WTC11 (cell line): Measurements from ENCODE around the gene ANO7. TPM values are rescaled to one million over a fixed set of nuclear protein-coding genes. Genes with fewer than 3 reads are reported as not detected.
A peak's percentile ranks its signal among the peaks of the same experiment; 100 is the strongest.

Source experiments
- ATAC-seq: fragments of 200-7000 bp; cut with Tn5 transposase; 2 replicates; pipeline ENCODE4 v1.10.0; 2021; ENCODE audit warnings: mild to moderate bottlenecking, moderate library complexity
- CTCF ChIA-PET: fragments of 300-600 bp; sonication (Branson Sonifier 250); formaldehyde crosslinking; loops from one replicate; lab custom pipeline; 2021; ENCODE audit warnings: antibody characterized with exemption; lab: Charles Lee
- POLR2A ChIA-PET: fragments of 350-600 bp; sonication (Branson Sonifier 250); formaldehyde crosslinking; loops from one replicate; lab custom pipeline; 2021; ENCODE audit warnings: antibody characterized with exemption; lab: Charles Lee
- DNase-seq: peaks from one replicate; pipeline ENCODE4 v3.0.0; 2021; ENCODE audit warnings: low spot score
- H3K27ac Mint-ChIP-seq: 2 replicates; pipeline ENCODE4 v1.8.0; 2021; ENCODE audit warnings: mixed read lengths
- H3K27me3 Mint-ChIP-seq: 2 replicates; pipeline ENCODE4 v1.8.0; 2021; ENCODE audit warnings: low read depth, mild to moderate bottlenecking, moderate library complexity, mixed read lengths
- H3K36me3 Mint-ChIP-seq: 2 replicates; pipeline ENCODE4 v1.8.0; 2021; ENCODE audit warnings: mixed read lengths
- H3K4me1 Mint-ChIP-seq: 2 replicates; pipeline ENCODE4 v1.8.0; 2022; ENCODE audit warnings: mixed read lengths
- H3K4me3 Mint-ChIP-seq: 2 replicates; pipeline ENCODE4 v1.8.0; 2021; ENCODE audit warnings: mild to moderate bottlenecking, moderate library complexity, mixed read lengths
- H3K9me3 Mint-ChIP-seq: 2 replicates; pipeline ENCODE4 v1.8.0; 2021; ENCODE audit warnings: mixed read lengths
- CBFB ChIP-seq: sonication (generic); formaldehyde crosslinking; IDR thresholded peaks from 2 replicates; pipeline ENCODE4 v1.8.1; 2022; ENCODE audit warnings: mild to moderate bottlenecking, low read depth, missing genetic modification reagents
- CREB1 ChIP-seq: sonication (generic); formaldehyde crosslinking; IDR thresholded peaks from 2 replicates; pipeline ENCODE4 v1.8.0; 2023; ENCODE audit warnings: mild to moderate bottlenecking, missing genetic modification reagents
- ETV6 ChIP-seq: sonication (generic); formaldehyde crosslinking; IDR thresholded peaks from 2 replicates; pipeline ENCODE4 v1.8.1; 2022; ENCODE audit warnings: mild to moderate bottlenecking, missing genetic modification reagents
- HMGA2 ChIP-seq: fragments of 250-450 bp; sonication (Bioruptor Pico); IDR thresholded peaks from 2 replicates; pipeline ENCODE4 v1.4.0; 2021; ENCODE audit warnings: mild to moderate bottlenecking, moderate library complexity
- JUN ChIP-seq: sonication (generic); formaldehyde crosslinking; IDR thresholded peaks from 2 replicates; pipeline ENCODE4 v1.8.0; 2023; ENCODE audit warnings: mild to moderate bottlenecking, missing genetic modification reagents
- MXD4 ChIP-seq: fragments of 250-450 bp; sonication (Bioruptor Pico); IDR thresholded peaks from 2 replicates; pipeline ENCODE4 v1.8.0; 2021; ENCODE audit warnings: mild to moderate bottlenecking, moderate library complexity, borderline replicate concordance
- MYBL2 ChIP-seq: sonication (generic); formaldehyde crosslinking; IDR thresholded peaks from 2 replicates; pipeline ENCODE4 v1.8.1; 2023; ENCODE audit warnings: mild to moderate bottlenecking, moderate library complexity, missing genetic modification reagents
- NFATC4 ChIP-seq: fragments of 250-450 bp; sonication (Bioruptor Pico); IDR thresholded peaks from 2 replicates; pipeline ENCODE4 v1.9.0; 2021; ENCODE audit warnings: mild to moderate bottlenecking
- NFE2L1 ChIP-seq: sonication (generic); formaldehyde crosslinking; IDR thresholded peaks from 2 replicates; pipeline ENCODE4 v1.8.1; 2023; ENCODE audit warnings: missing genetic modification reagents
- RELA ChIP-seq: sonication (generic); formaldehyde crosslinking; IDR thresholded peaks from 2 replicates; pipeline ENCODE4 v1.8.1; 2022; ENCODE audit warnings: missing genetic modification reagents, mild to moderate bottlenecking, borderline replicate concordance
- RORB ChIP-seq: fragments of 250-450 bp; sonication (Bioruptor Pico); IDR thresholded peaks from 2 replicates; pipeline ENCODE4 v1.9.0; 2021; ENCODE audit warnings: mild to moderate bottlenecking
- TEAD4 ChIP-seq: sonication (generic); formaldehyde crosslinking; IDR thresholded peaks from 2 replicates; pipeline ENCODE4 v1.8.0; 2022; ENCODE audit warnings: mild to moderate bottlenecking, missing genetic modification reagents
- ZBTB21 ChIP-seq: sonication (generic); formaldehyde crosslinking; IDR thresholded peaks from 2 replicates; pipeline ENCODE4 v1.8.1; 2023; ENCODE audit warnings: mild to moderate bottlenecking, missing genetic modification reagents, borderline replicate concordance
- ZNF219 ChIP-seq: sonication (generic); formaldehyde crosslinking; IDR thresholded peaks from 2 replicates; pipeline ENCODE4 v1.8.0; 2023; ENCODE audit warnings: missing genetic modification reagents, mild to moderate bottlenecking, borderline replicate concordance
- ZNF232 ChIP-seq: sonication (generic); formaldehyde crosslinking; IDR thresholded peaks from 2 replicates; pipeline ENCODE4 v1.8.0; 2022; ENCODE audit warnings: mild to moderate bottlenecking, missing genetic modification reagents
- ZNF423 ChIP-seq: fragments of 250-450 bp; sonication (Bioruptor Pico); IDR thresholded peaks from 2 replicates; pipeline ENCODE4 v2.1.2; 2022; ENCODE audit warnings: mild to moderate bottlenecking, moderate library complexity
- ZNF671 ChIP-seq: fragments of 250-450 bp; sonication (Bioruptor Pico); IDR thresholded peaks from 2 replicates; pipeline ENCODE4 v1.8.0; 2021; ENCODE audit warnings: mild to moderate bottlenecking
- total RNA-seq: library from RNA; stranded (reverse); gene quantifications from 3 replicates; pipeline ENCODE4 v1.2.3, GENCODE V29; 2021
- TF ChIP-seq, protein P1 (sequence below): sonication (generic); formaldehyde crosslinking; IDR thresholded peaks from 2 replicates; pipeline ENCODE4 v1.8.1; 2023; ENCODE audit warnings: mild to moderate bottlenecking, missing genetic modification reagents, moderate library complexity
- TF ChIP-seq, protein P2 (sequence below): sonication (generic); formaldehyde crosslinking; IDR thresholded peaks from 2 replicates; pipeline ENCODE4 v1.8.0; 2023; ENCODE audit warnings: missing genetic modification reagents, mild to moderate bottlenecking, borderline replicate concordance
- TF ChIP-seq, protein P3 (sequence below): sonication (generic); formaldehyde crosslinking; conservative IDR thresholded peaks from 2 replicates; pipeline ENCODE4 v1.8.1; 2023; ENCODE audit warnings: mild to moderate bottlenecking, low read depth, missing genetic modification reagents, moderate library complexity
- TF ChIP-seq, protein P4 (sequence below): sonication (generic); formaldehyde crosslinking; IDR thresholded peaks from 2 replicates; pipeline ENCODE4 v1.8.0; 2022; ENCODE audit warnings: mild to moderate bottlenecking, missing genetic modification reagents
- TF ChIP-seq, protein P5 (sequence below): fragments of 250-450 bp; sonication (Bioruptor Pico); IDR thresholded peaks from 2 replicates; pipeline ENCODE4 v1.9.0; 2021; ENCODE audit warnings: mild to moderate bottlenecking, borderline replicate concordance
- TF ChIP-seq, protein P6 (sequence below): sonication (generic); formaldehyde crosslinking; IDR thresholded peaks from 2 replicates; pipeline ENCODE4 v1.8.1; 2022; ENCODE audit warnings: missing genetic modification reagents, borderline replicate concordance

Gene ANO7
- total RNA-seq, 1 experiment from 2014 or later, result 8.0 TPM

DNA sequence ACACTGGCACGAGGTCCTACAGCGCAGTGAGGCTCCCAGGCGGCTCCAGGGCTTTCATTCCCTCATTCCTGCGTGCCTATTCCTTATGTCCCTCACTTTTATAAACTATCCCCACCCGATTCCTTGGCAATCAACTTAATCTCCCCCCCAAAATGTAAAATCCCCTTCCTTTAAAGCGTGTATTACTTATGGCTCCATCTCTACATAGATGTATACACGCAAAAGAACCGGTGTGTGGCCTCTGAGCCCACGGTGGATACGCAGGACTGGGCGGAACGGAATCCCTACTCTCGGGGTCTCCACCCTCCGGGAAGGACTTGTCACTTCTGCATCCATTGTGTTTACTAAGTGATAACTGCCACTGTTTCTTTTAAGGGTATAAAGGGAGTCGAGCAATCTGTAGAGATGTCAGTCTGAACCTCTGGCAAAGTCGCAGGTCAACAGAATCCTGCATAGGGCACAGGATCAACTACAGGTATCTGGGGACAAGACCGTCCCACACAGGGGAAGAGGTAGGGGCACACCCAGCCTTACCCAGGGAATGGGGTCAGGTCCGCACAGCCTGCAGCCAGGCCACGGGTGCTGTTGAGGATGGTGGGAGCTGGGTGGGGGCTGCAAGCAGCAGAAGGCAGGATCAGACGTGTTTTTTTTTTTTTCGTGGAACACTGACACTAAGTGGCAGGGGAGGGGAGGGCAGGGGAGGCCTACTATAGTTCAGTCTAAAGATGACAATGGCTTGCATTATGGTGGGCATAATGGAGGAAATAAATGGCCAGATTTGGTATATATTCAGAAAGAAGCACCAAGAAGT is 84.9 kb downstream of the ANO7 start (continued):
- no peak for TF ChIP-seq TEAD4 (CRISPR knock-in tag)
- no peak for TF ChIP-seq NFE2L1 (CRISPR knock-in tag)
- TF ChIP-seq ZNF423, result no peak

DNA sequence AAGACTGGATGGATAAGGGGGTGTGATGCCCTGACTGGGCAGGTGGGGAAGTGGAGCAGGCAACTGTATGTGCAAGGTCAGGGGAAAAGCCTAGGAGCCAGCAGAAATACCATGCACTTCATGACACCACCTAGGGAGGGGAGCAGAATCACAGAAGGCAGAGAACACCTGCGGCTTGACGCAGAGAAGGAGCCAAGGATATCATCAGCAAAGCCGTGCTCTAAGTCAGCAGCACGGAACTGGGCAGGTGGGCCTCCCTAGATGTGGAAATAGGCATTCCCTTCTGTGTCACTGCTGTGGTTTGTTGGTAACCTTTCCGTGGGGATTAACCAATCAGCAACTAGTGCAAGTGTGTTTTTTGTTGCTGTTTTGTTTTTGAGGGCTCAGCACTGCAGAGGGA is 85.7 kb downstream of the ANO7 start:
- Mint-ChIP-seq H3K36me3 (no peaks in the 10 kb centered on the region), H3K27me3 (no peaks in the 10 kb centered on the region), H3K4me3 (no peak overlapping the region), H3K4me1 (peaks cover 21% of the 10 kb centered on the region), H3K27ac (peak overlapping the region; percentile 38; the same call in 1 of the 2 replicates), H3K9me3 (peaks cover 13% of the 10 kb centered on the region; the same call in 1 of the 2 replicates)
- TF ChIP-seq CBFB (CRISPR knock-in tag), result no peak
- TF ChIP-seq, protein P1, sequence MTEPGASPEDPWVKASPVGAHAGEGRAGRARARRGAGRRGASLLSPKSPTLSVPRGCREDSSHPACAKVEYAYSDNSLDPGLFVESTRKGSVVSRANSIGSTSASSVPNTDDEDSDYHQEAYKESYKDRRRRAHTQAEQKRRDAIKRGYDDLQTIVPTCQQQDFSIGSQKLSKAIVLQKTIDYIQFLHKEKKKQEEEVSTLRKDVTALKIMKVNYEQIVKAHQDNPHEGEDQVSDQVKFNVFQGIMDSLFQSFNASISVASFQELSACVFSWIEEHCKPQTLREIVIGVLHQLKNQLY (CRISPR knock-in tag), result no peak
- no peak for TF ChIP-seq HMGA2 (CRISPR knock-in tag)
- no peak for TF ChIP-seq ZBTB21 (CRISPR knock-in tag)
- TF ChIP-seq MYBL2, result no peak
- TF ChIP-seq NFATC4 (CRISPR knock-in tag), result no peak
- TF ChIP-seq, protein P2, sequence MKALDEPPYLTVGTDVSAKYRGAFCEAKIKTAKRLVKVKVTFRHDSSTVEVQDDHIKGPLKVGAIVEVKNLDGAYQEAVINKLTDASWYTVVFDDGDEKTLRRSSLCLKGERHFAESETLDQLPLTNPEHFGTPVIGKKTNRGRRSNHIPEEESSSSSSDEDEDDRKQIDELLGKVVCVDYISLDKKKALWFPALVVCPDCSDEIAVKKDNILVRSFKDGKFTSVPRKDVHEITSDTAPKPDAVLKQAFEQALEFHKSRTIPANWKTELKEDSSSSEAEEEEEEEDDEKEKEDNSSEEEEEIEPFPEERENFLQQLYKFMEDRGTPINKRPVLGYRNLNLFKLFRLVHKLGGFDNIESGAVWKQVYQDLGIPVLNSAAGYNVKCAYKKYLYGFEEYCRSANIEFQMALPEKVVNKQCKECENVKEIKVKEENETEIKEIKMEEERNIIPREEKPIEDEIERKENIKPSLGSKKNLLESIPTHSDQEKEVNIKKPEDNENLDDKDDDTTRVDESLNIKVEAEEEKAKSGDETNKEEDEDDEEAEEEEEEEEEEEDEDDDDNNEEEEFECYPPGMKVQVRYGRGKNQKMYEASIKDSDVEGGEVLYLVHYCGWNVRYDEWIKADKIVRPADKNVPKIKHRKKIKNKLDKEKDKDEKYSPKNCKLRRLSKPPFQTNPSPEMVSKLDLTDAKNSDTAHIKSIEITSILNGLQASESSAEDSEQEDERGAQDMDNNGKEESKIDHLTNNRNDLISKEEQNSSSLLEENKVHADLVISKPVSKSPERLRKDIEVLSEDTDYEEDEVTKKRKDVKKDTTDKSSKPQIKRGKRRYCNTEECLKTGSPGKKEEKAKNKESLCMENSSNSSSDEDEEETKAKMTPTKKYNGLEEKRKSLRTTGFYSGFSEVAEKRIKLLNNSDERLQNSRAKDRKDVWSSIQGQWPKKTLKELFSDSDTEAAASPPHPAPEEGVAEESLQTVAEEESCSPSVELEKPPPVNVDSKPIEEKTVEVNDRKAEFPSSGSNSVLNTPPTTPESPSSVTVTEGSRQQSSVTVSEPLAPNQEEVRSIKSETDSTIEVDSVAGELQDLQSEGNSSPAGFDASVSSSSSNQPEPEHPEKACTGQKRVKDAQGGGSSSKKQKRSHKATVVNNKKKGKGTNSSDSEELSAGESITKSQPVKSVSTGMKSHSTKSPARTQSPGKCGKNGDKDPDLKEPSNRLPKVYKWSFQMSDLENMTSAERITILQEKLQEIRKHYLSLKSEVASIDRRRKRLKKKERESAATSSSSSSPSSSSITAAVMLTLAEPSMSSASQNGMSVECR (CRISPR knock-in tag), result no peak
- TF ChIP-seq MXD4 (CRISPR knock-in tag), result no peak
- TF ChIP-seq RORB, result no peak
- TF ChIP-seq, protein P3, sequence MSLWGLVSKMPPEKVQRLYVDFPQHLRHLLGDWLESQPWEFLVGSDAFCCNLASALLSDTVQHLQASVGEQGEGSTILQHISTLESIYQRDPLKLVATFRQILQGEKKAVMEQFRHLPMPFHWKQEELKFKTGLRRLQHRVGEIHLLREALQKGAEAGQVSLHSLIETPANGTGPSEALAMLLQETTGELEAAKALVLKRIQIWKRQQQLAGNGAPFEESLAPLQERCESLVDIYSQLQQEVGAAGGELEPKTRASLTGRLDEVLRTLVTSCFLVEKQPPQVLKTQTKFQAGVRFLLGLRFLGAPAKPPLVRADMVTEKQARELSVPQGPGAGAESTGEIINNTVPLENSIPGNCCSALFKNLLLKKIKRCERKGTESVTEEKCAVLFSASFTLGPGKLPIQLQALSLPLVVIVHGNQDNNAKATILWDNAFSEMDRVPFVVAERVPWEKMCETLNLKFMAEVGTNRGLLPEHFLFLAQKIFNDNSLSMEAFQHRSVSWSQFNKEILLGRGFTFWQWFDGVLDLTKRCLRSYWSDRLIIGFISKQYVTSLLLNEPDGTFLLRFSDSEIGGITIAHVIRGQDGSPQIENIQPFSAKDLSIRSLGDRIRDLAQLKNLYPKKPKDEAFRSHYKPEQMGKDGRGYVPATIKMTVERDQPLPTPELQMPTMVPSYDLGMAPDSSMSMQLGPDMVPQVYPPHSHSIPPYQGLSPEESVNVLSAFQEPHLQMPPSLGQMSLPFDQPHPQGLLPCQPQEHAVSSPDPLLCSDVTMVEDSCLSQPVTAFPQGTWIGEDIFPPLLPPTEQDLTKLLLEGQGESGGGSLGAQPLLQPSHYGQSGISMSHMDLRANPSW (CRISPR knock-in tag), result no peak
- TF ChIP-seq JUN (CRISPR knock-in tag), result no peak
- TF ChIP-seq, protein P4, sequence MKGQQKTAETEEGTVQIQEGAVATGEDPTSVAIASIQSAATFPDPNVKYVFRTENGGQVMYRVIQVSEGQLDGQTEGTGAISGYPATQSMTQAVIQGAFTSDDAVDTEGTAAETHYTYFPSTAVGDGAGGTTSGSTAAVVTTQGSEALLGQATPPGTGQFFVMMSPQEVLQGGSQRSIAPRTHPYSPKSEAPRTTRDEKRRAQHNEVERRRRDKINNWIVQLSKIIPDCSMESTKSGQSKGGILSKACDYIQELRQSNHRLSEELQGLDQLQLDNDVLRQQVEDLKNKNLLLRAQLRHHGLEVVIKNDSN (CRISPR knock-in tag), result no peak
- no peak for TF ChIP-seq ZNF671
- no peak for TF ChIP-seq CREB1
- no peak for TF ChIP-seq ZNF219
- TF ChIP-seq, protein P5, sequence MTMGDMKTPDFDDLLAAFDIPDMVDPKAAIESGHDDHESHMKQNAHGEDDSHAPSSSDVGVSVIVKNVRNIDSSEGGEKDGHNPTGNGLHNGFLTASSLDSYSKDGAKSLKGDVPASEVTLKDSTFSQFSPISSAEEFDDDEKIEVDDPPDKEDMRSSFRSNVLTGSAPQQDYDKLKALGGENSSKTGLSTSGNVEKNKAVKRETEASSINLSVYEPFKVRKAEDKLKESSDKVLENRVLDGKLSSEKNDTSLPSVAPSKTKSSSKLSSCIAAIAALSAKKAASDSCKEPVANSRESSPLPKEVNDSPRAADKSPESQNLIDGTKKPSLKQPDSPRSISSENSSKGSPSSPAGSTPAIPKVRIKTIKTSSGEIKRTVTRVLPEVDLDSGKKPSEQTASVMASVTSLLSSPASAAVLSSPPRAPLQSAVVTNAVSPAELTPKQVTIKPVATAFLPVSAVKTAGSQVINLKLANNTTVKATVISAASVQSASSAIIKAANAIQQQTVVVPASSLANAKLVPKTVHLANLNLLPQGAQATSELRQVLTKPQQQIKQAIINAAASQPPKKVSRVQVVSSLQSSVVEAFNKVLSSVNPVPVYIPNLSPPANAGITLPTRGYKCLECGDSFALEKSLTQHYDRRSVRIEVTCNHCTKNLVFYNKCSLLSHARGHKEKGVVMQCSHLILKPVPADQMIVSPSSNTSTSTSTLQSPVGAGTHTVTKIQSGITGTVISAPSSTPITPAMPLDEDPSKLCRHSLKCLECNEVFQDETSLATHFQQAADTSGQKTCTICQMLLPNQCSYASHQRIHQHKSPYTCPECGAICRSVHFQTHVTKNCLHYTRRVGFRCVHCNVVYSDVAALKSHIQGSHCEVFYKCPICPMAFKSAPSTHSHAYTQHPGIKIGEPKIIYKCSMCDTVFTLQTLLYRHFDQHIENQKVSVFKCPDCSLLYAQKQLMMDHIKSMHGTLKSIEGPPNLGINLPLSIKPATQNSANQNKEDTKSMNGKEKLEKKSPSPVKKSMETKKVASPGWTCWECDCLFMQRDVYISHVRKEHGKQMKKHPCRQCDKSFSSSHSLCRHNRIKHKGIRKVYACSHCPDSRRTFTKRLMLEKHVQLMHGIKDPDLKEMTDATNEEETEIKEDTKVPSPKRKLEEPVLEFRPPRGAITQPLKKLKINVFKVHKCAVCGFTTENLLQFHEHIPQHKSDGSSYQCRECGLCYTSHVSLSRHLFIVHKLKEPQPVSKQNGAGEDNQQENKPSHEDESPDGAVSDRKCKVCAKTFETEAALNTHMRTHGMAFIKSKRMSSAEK, result no peak
- no peak for TF ChIP-seq RELA (CRISPR knock-in tag)
- TF ChIP-seq ZNF232 (CRISPR knock-in tag), result no peak
- TF ChIP-seq, protein P6, sequence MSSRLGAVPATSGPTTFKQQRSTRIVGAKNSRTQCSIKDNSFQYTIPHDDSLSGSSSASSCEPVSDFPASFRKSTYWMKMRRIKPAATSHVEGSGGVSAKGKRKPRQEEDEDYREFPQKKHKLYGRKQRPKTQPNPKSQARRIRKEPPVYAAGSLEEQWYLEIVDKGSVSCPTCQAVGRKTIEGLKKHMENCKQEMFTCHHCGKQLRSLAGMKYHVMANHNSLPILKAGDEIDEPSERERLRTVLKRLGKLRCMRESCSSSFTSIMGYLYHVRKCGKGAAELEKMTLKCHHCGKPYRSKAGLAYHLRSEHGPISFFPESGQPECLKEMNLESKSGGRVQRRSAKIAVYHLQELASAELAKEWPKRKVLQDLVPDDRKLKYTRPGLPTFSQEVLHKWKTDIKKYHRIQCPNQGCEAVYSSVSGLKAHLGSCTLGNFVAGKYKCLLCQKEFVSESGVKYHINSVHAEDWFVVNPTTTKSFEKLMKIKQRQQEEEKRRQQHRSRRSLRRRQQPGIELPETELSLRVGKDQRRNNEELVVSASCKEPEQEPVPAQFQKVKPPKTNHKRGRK (CRISPR knock-in tag), result no peak
- no peak for TF ChIP-seq ETV6 (CRISPR knock-in tag)
- ChIA-PET POLR2A (no interaction called here), CTCF (no interaction called here)
- no peak for DNase-seq
- ATAC-seq, result no peak; the same call in 1 of the 2 replicates
